ENCODE results near the gene COL20A1.

The COL20A1 gene

DNA sequence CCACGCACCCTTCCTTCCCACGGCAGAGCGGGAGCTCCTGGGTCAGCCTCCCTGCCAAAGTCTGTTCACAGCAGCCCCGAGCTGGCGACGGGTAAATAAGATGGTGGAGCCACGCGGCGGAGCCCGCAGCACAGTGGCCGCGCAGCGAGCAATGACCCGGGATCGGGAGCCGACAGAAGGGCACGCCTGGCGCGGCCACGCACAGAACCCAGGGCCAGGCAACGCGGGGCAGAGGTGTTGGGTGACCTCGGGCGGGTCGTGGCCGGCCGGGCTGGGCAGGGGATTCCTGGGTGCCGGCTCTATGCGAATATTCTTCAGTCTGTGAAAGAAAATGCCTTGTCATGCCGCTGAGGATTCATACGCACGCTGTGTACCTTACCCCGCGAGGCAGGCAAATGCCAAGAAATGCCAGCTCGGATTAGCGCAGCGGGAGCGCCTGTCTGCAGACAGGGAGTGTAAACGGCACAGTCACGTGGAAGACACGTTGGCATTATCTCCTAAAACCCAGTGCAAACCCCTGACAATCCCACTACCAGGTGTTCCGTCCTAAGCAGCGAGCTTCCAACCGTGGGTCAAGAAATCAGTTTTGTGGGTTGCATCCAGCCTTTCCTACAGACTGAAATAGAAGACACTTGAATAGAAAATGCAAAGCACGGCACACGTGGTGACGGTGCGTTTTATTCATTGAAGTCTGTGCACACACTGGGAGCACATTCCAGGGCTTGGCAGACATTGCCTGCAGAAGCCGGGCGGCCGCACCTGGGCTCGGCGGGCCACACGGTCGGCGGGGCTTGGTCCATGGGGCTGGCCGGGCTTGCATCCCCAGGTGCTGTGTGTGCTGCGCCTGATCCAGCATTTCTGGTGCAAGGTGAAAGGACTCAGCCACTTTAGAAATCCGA is 49.8 kb downstream of the COL20A1 start:
- Mint-ChIP-seq H3K4me1 (ENCODE audit: low read depth) (no peaks in the 10 kb centered on the region), H3K4me3 (no peak overlapping the region), H3K9me3 (peaks cover 16% of the 10 kb centered on the region), H3K36me3 (ENCODE audit: low read depth) (no peaks in the 10 kb centered on the region), H3K27ac (no peak overlapping the region), H3K27me3 (ENCODE audit: low read depth) (no peaks in the 10 kb centered on the region)

DNA sequence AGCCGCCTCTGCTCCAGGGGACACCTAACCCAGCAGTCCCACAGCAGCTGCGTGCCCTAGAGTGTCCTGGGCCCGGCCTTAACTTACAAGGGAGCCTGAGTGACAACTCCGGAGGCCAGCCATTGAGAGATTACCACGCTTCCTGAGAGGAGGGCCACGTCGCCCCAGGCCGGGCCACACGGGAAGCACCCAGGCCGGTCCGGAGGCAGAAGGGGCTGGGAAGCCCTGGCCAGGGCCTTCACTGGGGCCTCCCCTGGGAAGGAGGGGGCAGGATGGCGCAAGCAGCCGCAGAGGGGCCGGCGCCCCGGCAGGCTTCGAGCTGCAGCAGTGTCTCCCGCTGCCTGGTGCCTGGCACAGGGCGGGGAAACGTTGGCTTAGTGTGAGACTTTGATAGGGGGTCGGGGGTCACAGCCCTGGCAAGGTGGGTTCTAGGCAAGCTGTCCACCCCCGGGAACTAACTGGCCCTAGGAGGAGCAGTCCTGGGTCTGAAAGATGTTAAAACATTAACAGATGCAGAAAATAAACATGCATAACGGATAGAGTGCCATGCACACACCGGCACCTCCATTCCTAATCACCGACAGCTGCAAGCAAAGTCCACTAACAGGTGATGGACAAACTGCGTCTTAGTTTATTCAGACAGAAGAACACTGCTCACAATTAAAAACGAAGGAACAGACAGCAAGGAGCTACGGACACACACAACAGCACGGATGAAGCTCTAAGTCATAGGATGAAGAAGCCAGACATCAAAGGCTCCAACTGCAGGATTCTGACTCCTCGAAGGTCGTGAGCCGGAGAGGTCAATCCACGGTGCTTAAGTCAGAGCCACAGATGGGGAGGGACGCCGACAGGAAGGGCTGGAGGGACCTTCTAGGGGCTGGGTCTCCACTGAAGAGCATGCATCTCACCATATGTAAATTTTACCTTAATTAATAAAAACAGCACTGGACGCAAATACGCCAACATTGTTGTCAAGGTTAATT is 50.8 kb downstream of the COL20A1 start:
- Mint-ChIP-seq H3K4me3 (no peak overlapping the region), H3K27me3 (ENCODE audit: low read depth) (no peaks in the 10 kb centered on the region), H3K27ac (no peak overlapping the region), H3K4me1 (ENCODE audit: low read depth) (no peaks in the 10 kb centered on the region), H3K9me3 (peaks cover 16% of the 10 kb centered on the region), H3K36me3 (ENCODE audit: low read depth) (no peaks in the 10 kb centered on the region)

DNA sequence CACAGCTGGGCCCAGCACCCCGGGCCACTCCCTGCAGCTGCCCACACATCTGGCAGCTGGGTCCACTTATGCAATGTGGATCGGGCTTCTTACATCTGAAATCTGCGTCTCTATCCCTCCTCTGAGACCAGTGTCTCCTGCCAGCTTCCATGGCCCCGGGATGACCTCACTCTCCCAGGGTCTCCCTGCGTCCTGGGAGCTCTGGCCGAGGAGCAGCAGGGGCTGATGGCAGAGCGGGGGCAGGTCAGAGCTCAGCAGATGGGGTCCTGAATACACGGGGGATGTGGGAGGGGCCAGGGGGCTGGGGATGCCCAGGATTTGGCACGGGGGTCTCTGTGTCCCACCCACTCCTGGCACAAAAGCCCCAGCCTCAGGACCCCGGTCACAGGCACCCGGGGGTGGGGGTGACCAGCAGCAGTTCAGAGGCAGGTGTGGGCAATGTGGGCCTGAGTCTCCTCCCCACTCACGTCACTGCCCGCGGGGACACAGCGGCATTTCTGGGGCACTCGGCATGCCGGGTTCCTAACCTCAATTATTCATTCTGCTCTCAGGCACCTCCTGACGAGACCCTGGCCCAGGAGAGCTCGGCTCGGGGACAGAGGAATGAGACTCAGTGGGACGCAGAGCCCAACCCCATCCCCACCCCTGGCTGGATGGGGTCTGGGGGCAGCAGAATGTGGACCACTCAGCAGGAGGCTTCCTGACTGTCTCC is 51.8 kb downstream of the COL20A1 start:
- no peaks in the 10 kb centered on the region for H3K27me3 Mint-ChIP-seq (ENCODE audit: low read depth)
- H3K36me3 Mint-ChIP-seq (ENCODE audit: low read depth), result no peaks in the 10 kb centered on the region
- no peaks in the 10 kb centered on the region for H3K4me1 Mint-ChIP-seq (ENCODE audit: low read depth)
- H3K27ac Mint-ChIP-seq, result no peak overlapping the region
- H3K4me3 Mint-ChIP-seq, result no peak overlapping the region
- H3K9me3 Mint-ChIP-seq, result peaks cover 6% of the 10 kb centered on the region

DNA sequence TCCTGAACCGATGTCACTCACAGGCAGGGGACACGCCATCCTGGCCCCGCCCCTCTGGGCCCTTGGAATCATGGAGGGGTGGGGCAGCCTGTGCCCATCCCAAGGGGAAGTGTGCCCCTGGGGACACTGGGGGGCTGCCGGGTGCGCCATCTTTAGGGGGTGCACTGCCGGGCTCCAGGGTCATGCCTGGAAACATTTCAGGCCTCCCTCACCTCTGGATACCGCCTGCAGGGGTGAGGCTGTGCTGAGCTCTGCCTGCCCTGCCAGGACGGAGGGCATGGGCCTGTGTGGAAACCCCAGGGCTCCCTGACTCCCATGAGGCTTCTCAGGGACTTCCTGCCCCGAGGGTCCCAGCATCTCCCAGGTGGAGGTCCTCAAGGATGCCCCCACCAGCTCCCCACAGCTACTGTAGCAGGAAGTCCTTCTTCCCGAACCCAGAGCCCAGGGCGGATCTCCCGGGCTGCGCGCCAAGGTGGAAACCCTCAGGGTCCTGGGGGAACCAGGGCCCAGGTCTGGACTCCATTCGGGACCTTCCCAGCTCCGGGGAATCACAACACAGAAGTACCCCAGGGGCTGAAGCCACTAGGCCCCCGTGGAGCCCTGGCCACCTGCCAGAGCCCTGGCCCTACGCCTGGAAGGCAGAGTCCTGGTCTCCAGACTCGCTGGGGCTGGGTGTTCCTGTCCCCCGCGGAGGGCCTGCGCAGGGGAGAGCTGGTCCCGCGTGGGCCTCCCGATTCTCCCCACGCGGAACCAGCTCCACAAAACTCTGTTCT is 52.5 kb downstream of the COL20A1 start:
- no peaks in the 10 kb centered on the region for H3K4me1 Mint-ChIP-seq (ENCODE audit: low read depth)
- H3K27me3 Mint-ChIP-seq (ENCODE audit: low read depth), result no peaks in the 10 kb centered on the region
- no peaks in the 10 kb centered on the region for H3K36me3 Mint-ChIP-seq (ENCODE audit: low read depth)
- peaks cover 5% of the 10 kb centered on the region for H3K9me3 Mint-ChIP-seq
- no peak overlapping the region for H3K4me3 Mint-ChIP-seq
- no peak overlapping the region for H3K27ac Mint-ChIP-seq

DNA sequence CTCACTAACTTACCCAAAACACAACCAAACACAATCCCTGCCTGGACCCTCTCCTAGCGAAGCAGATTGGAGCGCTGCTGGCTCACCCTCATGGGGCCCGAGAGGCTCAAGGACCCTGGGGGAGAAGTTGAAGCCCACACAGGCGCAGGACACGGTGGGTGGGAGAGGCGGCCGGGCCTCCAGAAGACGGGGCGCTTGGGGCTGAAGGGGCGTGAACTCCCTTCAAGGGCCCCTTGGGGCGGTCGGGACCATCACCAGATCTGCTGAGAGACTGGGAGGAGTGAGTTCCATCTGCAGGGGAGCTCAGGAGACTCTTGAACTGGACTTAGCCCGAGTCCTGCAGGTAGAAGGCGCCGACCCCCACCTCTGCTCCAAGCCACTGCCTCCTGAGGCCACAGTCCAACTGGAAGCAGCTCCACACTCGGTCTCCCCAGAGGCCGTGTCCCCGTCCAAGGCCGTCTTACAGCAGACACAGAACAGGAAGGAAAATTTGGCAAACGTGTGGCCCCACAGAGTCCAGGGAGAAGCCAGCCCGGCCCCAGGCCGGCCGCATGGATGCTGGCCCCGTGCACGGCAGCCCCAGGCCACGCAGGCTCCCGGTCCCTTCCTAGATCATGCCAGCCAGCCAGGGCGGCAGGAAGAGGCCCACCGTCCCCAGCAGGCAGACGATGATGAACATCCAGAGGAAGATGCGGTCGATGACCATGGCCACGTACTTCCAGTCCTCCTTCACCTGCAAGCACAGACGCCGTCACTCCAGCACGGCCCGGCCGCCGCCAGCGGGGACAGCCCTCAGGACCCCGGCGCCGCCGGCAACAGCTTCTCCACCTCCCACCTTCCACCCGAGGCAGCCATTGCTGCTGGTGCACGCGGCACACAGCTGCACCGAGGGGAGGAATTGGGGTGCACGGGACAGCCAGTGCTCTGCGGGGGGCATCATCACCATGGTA is 53.4 kb downstream of the COL20A1 start:
- Mint-ChIP-seq H3K4me3 (no peak overlapping the region), H3K36me3 (ENCODE audit: low read depth) (no peaks in the 10 kb centered on the region), H3K4me1 (ENCODE audit: low read depth) (no peaks in the 10 kb centered on the region), H3K27me3 (ENCODE audit: low read depth) (no peaks in the 10 kb centered on the region), H3K27ac (no peak overlapping the region), H3K9me3 (peaks cover 8% of the 10 kb centered on the region)

DNA sequence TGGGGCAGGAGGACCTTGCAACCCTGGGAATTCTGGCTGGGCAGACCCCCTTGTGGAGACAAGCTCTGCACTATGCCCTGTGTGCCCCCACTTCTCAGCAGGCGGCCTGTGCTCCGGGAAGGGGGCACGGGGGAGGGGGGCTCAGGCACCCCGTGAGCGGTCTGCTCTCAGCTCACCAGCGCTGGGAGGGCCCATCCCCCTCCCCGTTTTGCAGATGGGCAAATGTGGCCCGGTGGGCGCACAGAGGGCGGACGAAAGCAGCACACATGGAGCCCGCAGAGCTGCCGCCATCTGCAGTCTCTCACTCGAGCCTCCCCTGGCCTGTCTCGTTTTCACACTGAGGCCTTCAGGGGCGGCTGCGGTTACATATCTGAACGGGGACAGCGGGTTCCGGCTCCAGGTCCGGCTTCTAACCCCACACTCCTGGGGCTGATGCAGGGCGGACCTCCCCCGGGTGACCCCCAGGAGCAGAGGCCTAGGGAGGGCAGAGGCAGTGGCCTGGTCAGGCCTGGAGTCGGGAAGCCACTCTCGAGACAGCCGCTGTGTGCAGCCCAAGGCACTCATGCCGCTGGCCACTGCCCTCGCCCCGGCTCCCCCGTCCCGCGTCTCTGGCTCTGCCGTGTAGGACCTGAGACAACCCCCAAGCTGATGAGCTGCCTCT is 54.2 kb downstream of the COL20A1 start:
- Mint-ChIP-seq H3K27ac (no peak overlapping the region), H3K4me1 (ENCODE audit: low read depth) (no peaks in the 10 kb centered on the region), H3K27me3 (ENCODE audit: low read depth) (no peaks in the 10 kb centered on the region), H3K36me3 (ENCODE audit: low read depth) (no peaks in the 10 kb centered on the region), H3K9me3 (peaks cover 8% of the 10 kb centered on the region), H3K4me3 (no peak overlapping the region)

DNA sequence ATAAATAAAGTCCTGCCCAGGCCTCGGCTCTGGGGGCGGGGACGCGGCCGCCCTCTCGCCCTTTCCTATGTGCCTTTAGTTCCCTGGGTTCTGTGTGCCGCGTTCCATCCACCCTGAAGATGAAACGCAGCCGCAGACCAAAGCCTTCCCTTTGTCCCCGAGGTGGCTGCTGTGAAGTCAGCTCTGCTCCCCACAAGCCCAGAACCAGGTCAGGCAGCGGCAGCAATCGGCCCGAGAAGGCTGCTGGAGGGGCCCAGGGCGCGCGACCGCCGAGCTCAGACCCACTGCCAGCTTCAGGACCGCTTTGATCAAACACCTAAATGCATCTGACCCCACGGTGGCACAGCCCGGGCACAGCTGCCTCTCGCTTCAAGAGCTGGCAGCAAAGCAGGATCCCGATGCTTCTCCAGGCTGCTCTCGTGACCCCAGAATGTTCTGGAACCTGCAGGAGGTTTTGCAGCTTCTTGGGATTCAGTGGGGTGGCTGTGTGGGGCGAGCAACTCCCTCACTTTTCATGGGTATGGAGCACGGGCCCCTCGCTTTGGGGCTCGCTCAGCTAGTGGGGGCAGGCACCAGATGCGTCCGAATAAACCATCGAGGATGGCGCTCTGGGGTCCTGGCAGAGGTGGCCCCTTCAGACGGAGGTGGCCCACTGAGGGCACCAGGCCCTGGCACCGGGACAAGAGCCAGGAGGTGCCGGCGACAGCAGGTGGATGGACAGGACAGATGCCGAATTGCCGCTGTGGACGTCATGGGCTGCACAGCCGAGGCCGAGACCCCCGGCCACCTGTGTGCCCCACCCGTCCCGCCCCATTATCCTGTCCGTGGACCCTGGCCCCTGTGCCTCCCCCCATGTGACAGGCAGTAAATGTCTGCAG is 55.2 kb downstream of the COL20A1 start:
- Mint-ChIP-seq H3K9me3 (peaks cover 8% of the 10 kb centered on the region), H3K4me3 (no peak overlapping the region), H3K27ac (no peak overlapping the region), H3K36me3 (ENCODE audit: low read depth) (no peaks in the 10 kb centered on the region), H3K4me1 (ENCODE audit: low read depth) (no peaks in the 10 kb centered on the region), H3K27me3 (ENCODE audit: low read depth) (no peaks in the 10 kb centered on the region)

DNA sequence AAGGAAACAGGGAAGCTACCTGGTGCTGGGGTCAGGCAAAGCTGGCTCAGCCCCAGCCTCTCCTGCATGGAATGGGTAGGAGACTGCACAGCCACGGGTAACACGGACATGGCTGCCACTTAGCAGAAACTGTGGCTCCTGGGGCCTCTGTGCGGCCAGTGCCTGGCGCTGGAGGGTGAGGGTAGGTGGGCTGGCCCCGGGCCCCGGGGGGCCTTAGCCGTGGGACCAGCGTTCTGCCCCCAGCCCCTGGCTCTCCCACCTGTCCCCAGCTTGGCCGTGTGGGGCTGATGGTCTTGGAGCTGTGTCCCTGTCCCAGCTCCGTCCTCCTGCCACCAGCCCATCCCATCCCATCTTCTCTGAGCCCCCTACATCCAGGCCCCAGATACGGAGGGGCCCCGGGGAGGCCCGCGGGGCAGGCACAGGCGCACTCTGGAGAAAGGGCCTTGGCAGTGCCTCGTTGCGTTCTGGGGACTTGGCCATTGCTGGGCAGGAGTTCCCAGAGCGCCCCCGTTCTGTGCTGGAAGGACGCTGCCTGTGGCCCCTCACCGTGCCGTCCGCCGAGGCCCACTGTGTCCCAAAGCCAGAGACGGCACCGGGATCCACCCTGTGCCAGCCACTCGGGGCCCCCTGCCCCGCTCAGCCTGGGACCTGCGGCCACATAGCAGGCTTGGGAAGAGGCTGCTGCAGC is 56.0 kb downstream of the COL20A1 start:
- H3K9me3 Mint-ChIP-seq, result peaks cover 8% of the 10 kb centered on the region
- no peaks in the 10 kb centered on the region for H3K36me3 Mint-ChIP-seq (ENCODE audit: low read depth)
- no peak overlapping the region for H3K4me3 Mint-ChIP-seq
- no peaks in the 10 kb centered on the region for H3K27me3 Mint-ChIP-seq (ENCODE audit: low read depth)
- no peaks in the 10 kb centered on the region for H3K4me1 Mint-ChIP-seq (ENCODE audit: low read depth)
- no peak overlapping the region for H3K27ac Mint-ChIP-seq

DNA sequence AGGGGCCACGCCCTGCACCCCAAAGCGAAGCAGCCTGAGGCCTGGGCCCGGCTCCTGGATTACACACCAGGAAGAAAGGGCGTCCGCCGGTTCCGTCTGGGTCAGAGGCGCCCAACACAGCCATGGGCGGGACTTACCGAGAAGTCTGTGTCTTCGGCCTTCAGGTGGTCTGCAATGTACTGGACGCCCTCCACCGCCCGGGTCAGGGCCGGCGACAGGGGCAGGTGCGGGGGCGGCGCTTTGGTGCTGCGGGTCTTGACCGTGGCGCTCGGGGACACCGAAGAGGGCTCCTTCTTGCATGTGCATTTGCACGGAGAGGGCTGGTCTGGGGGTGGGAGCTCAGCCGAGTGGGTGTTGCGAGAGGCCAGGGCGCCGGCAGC is 56.5 kb downstream of the COL20A1 start:
- Mint-ChIP-seq H3K27ac (no peak overlapping the region), H3K27me3 (ENCODE audit: low read depth) (no peaks in the 10 kb centered on the region), H3K4me1 (ENCODE audit: low read depth) (no peaks in the 10 kb centered on the region), H3K36me3 (ENCODE audit: low read depth) (no peaks in the 10 kb centered on the region), H3K4me3 (no peak overlapping the region), H3K9me3 (peaks cover 8% of the 10 kb centered on the region)

DNA sequence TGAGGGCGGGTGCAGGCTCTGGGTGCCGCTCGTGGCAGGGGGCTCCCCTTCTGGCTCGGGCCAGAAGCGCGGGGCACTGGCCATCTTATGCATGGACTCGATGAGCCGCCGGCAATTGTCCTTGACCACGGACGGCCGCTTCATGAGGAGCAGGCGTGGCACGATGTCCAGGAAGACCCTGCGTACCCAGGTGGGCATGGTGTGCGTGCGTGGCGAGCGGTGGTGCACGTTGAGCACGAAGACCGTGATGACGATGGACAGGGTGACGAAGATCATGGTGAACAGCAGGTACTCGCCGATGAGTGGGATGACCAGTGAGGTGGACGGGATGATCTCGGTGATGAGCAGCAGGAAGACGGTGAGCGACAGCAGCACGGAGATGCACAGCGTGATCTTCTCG is 57.2 kb downstream of the COL20A1 start:
- peaks cover 8% of the 10 kb centered on the region for H3K9me3 Mint-ChIP-seq
- no peak overlapping the region for H3K4me3 Mint-ChIP-seq
- no peaks in the 10 kb centered on the region for H3K4me1 Mint-ChIP-seq (ENCODE audit: low read depth)
- no peak overlapping the region for H3K27ac Mint-ChIP-seq
- H3K27me3 Mint-ChIP-seq (ENCODE audit: low read depth), result no peaks in the 10 kb centered on the region
- H3K36me3 Mint-ChIP-seq (ENCODE audit: low read depth), result no peaks in the 10 kb centered on the region

DNA sequence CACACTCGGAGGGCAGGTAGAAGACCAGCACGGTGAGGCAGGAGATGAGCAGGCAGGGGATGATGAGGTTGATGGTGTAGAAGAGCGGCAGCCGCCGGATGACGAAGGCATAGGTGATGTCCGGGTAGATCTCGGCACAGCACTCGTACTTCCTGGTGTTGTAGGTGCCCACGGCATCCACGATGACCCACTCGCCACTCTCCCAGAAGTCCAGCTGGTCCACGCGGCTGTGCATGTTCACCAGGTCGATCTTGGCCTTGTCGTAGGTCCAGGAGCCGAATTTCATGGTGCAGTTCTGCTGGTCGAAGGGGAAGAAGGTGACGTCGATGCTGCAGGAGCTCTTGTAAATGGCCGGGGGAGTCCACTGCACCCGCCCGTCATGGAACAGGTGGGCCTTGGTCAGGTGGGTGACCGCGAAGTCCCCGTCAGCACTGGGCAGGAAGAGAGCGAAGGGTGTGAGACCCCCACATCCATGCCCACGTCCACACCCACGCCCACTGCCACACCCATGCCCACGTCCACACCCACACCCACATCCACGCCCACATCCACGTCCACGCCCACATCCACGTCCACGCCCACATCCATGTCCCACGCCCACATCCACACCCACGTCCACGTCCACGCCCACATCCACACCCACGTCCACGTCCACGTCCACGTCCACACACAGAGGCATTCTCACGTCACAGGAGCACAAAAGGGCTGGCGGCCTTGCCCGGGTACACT is 57.8 kb downstream of the COL20A1 start:
- H3K27me3 Mint-ChIP-seq (ENCODE audit: low read depth), result no peaks in the 10 kb centered on the region
- no peak overlapping the region for H3K27ac Mint-ChIP-seq
- H3K36me3 Mint-ChIP-seq (ENCODE audit: low read depth), result no peaks in the 10 kb centered on the region
- peaks cover 8% of the 10 kb centered on the region for H3K9me3 Mint-ChIP-seq
- no peaks in the 10 kb centered on the region for H3K4me1 Mint-ChIP-seq (ENCODE audit: low read depth)
- H3K4me3 Mint-ChIP-seq, result no peak overlapping the region

Measured in T-helper 1 cell treated with Interleukin-12 subunit alpha and Interleukin-12 subunit beta and Interleukin-4 antibody, amounts not matched to agents 30 μg/mL and 1 μg/mL, for 36 hours (primary cell).